NCI-H1092 treated with DMSO at 0.1 percent for 48 hours (cell line): ENCODE data around the gene PROC.
"Not testable (repeated sequence)": the region's sequence is repeated elsewhere in the genome, so short reads cannot be mapped to it uniquely, and the experiment has no call there.

Source experiments
- DNase-seq: peaks from one replicate; lab custom pipeline; 2025; lab: John Stamatoyannopoulos, UW

The PROC gene

DNA sequence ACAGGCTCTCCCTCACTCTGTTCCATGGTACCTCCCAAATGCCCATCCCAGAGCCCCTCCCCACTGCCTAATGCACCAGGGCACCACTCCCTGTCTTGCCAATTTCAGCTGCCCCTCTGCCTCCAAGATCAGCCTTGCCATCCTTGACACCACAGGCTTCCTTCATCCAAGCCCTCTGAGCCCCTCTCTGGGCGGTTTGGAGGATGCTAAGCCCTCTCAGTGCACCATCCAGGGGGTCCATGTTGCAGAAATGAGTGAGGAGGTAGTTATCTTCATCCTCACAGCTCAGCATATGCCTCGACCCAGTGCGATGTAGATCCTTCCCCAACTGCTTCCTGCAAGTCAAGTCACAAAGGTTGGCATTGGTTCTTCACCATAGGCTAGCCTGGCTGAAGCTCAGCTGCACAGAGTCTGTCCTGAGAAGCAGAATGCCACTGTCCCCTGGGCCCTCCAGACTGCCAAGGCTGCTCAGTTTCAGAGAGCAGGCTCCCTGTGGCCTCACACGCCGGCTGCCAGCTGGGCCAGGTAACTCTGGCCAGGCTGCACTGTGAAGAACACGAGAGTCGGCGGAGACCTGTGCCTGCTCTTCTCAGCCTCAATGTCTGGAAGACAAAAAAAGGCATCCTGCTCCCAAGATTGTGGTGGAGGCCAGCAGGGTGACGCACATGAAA, 20.5 kb upstream of the PROC start:
- no peak for DNase-seq

DNA sequence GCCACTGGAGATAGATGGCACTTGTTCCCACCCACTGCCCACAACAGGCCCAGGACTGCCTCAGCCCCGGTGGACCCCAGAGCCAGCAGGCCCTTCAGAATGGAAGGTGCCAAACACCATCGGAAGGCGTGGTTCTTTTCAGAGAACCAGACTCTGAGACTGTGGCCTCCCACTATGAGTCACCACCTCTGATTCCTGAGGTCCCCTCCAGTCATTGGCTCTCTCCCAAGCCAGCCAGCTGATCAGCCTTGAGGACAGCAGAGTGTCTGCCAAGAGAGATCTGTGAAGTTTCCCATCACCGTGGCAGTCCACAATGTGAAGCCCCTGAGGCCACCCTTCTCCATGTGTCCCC, 20.0 kb upstream of the PROC start:
- DNase-seq = no peak

DNA sequence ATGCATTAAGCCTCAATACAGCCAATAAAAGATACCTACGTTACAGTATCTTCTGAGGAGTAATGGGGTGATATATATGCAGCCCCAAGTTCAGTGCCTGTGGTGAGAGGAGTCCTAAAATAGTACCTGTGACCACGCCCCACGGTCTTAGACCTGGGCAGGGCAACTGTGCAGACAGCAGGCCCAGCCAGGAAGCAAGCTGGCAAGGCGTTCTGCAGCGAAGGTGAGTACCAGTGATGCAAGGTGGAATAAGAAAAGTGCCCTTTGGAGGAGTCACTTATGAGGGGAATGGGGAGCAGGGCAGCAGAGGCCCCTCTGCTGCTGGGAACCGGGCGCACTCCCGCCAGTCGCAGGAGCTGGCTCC, 17.7 kb upstream of the PROC start:
- DNase-seq = no peak

DNA sequence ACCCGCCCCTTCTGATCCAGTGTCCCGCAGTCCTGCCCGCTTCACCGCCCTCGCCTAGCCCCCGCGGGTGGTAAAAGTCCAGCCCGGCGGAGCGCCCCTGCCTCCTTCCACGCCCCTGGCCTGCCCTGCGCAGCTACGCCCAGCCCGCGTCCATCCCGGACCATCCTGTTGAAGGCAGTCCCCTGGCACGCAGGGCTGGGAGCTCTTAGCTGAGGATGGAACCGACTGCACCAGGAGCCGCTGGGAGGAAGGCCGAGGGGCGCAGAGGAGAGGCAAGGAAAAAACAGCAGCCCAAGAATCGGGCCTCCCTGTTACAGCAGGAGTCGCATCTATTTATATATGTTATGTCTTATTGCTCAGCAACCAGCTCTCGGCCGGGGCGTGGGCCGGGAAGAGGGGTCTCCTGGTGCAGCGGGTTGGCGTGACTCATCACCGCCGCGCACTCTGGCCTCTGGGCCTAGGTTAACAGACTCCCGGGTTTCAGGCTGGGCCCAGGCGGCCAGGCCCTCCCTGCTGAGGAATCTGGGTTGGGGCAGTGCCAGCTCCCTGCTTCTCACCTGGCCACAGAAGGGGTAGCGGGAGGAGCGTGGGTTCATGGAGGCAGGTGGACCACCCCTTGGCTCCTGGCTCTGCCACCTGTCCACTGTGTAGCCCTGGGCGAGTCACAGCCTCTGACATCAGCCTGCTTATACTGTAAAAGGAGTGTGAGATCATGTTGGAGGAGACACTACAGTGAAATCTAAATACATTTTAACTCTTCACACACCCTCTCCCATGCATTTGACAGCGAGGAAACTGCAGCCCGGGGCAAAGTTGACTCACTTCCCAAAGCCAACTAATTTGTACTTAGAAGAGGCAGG, 17.1 kb upstream of the PROC start:
- DNase-seq = no peak

DNA sequence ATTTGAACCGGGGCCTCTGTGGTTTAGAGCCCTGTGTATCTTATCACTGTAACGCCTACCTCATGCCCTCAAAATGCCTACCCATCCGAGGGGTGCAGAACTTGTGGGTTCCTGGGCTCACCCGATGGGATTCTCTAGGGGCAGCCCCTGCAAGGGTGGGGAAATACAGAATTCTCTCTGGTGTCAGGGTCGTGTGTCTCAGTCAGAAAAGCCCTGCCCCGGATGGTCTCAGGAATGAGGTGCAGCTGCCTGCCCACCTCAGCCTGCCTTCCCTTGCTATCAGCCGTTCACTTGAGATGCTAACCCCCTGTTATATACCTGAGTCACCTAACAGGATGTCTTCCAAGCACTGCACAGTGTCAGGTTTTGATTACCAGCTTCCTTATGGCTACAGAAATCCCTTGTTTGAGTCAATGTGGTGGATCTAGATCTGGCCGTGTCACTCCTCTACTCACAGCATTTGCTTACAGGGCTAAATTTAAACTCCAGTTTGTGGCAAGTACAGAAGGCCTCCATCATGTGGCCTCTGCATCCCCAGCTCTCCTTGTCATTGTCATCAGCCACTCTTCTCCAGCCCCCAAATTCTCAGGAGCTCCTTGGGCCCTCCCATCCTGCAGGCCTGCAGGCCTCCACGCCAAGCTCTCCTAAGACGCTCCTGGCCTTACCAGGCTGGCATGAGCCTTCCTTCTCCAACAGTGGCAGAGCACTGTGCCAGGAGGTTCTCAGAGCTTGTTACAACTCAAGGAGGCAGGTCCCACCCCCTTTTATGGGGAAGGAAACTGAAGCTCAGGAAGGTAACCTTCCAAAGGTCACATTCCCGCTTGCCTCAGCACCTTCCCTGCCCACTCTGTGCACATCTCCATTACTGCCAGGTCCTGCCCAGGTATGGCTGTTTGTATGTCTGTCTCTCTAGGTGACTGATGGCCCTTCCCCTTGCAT, 16.2 kb upstream of the PROC start:
- DNase-seq = no peak

DNA sequence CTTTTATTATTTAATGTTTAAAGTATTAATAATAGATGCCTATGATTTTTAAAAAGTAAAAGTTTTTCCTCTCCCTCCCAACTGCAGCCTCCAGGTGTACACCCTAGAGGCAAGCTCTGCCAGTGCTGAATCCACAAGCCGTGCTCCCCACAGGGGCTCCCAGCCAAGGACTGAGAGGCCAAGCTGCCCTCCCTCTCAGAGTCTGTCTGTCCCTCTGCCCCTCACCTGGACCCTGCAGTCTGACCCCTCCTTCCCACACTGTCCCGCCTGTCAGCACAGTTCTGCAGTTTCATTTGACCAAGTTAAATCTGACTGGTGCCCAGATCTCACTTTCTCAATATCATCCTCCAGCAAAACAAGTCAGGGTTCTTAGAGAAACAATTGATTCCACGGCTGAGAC, 14.8 kb upstream of the PROC start:
- no peak for DNase-seq

DNA sequence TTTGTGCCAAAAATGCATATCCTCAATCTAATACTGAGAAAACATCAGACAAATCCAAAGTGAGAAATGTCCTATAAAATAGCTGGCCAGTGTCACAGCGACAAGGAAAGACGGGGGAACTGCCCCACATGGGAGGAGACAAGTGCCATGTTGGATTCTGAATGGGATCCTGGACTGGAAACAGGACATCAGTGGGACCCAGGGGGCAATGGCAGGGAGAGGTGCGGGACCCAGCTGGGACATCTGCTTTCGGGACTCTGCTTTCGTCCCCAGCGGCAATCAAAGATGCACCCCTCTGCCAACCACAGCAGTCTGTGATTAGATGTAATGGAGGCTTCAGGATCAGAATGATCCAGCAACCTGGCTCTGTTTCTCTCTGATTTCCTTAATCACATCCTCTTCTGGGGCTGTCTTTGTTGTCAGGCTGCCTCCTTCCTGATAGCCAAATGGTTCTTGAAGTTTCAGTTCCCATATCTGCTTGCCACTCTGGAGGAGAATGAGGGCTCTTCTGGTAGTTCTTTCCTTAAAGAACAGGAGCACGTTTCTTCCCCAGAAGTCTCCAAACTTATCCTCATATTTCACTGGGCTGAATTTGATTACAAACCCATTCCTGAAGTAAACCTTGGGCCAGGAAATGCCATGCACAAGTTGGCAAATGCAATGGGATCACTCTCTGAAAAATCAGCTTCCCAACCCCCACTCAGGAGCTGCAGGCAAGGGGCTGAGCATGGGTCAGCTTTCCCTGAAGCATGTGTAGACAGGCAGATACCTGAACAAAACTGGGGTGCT, 13.6 kb upstream of the PROC start:
- DNase-seq = no peak

DNA sequence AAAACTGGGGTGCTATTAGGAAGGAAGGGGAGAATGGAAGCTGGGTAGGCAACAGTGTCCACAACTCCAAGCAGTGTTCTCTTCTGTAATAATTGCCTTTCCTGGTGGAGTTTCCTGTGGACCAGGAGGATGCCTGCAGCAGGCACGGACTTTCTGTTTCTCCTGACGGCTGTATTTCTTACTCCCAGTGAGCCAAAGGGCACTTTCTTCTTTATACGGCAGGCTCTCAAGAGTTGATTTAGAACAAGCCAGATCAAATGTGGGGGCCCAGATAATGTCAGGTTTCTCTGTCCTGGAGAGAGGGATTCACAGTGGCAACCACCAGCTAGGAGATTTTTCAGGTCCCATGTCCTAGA, 13.0 kb upstream of the PROC start:
- no peak for DNase-seq

DNA sequence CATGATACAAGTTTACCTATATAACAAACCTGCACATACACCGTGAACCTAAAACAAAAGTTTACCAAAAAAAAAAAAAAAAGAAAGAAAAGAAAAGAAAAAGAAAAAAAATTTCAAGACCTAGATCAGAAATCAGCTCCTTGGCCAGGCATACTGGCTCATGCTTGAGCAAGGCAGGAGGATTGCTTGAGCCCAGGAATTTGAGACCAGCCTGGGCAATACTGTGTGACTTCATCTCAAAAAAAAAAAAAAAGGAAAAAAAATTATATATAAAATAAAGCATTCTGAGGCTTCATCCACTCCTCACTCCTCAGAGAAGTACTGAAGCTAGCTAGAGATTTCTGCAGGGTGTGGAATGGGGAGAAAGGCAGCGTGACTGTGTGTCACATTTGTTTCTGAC, 11.8 kb upstream of the PROC start:
- DNase-seq = no peak

DNA sequence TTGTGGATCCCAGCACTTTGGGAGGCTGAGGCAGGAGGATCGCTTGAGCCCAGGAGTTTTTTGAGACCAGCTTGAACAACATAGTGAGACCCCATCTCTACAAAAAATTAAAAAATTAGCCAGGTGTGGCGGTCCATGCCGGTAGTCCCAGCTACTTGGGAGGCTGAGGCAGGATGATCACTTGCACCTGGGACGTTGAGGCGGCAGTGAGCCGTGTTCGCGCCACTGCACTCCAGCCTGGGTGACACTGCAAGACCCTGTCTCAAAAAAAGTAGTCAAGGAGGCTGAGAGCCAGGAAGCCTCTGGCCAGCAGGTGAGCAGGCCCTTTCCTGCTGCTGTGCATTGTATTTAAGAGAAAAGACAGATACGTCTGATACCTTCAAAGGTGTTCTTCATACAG, 11.1 kb upstream of the PROC start:
- no peak for DNase-seq

DNA sequence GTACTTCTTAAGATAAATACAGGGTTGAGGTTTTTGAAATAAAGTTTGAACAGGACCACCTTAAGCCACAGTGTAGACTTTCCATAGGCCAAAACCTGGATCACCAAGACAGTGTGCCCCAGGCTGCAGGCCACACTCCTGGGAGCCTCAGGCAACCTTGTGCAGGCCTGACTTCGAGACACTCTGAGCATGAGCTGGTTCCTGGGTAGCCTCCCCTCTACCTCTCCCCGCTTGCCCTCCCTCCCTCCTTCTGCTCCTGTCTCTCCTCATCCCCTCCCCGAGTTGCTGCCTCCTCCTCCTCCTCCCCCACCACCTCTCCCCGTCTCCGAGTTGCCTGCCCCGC, 10.6 kb upstream of the PROC start:
- no peak for DNase-seq

DNA sequence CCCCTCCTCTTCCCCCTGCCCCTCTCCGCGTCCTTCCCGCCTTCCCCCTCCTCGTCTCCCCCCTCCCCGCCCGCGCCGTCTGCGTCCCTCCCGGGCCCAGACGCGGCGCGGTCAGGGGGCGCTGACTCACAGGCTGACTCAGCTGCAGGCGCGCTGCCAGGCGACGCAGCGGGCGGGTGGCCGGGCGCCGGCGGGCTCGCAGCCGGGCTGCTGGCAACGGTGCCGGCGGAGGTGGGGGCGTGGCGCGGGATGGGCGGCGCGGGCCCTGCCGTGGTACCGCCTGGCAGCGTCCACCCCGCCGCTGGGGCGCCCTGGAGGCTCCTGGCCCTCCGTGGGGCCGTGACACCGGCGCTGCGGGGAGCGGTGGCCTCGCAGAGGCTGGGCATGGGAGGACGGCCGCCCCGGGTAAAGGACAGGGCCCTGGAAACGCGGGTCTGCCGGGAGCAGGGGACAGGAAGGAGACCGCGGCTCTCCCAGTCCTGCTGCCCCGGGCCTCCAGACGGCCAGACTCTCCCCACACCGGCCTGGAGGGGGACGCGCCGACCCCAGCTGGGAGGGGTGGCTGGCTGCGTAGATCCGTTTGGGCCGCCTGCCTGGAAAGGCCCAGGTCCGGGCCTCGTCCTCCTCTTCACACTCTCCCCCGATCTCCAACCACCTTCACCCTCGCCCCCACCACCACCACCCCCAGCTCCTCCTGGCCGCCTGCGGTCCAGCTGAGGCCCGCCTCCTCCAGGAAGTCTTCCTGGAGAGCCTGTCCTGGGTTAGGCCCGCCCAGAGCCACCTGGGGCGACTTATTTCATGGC, 10.0 kb upstream of the PROC start:
- DNase-seq = peak; percentile 78

DNA sequence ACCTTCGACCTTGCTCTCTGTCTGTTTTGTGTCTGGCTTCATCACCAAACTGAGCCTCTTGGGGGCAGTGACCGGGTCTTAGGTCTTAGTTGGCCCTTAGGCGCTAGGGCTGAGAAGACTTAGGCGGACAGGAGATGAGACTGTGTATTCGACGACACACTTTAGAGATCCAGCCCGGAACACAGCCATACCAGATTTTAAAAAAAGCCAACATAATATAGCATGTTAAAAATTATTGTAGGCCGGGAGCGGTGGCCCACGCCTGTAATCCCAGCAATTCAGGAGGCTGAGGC, 9.5 kb upstream of the PROC start:
- DNase-seq = no peak

DNA sequence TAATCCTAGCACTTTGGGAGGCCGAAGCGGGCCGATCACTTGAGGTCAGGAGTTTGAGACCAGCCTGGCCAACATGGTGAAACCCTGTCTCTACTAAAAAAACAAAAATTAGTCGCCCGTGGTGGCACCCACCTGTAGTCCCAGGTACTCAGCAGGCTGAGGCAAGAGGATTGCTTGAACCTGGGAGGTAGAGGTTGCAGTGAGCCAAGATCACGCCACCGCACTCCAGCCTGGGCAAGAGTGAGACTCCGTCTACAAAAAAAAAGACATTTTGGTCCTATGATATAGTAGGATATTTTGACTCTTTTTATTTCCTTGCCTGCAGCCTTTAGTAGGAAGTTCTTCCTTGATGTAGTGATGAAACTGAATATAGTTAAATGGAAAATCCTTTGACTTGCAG, 8.5 kb upstream of the PROC start:
- not testable (repeated sequence) for DNase-seq

DNA sequence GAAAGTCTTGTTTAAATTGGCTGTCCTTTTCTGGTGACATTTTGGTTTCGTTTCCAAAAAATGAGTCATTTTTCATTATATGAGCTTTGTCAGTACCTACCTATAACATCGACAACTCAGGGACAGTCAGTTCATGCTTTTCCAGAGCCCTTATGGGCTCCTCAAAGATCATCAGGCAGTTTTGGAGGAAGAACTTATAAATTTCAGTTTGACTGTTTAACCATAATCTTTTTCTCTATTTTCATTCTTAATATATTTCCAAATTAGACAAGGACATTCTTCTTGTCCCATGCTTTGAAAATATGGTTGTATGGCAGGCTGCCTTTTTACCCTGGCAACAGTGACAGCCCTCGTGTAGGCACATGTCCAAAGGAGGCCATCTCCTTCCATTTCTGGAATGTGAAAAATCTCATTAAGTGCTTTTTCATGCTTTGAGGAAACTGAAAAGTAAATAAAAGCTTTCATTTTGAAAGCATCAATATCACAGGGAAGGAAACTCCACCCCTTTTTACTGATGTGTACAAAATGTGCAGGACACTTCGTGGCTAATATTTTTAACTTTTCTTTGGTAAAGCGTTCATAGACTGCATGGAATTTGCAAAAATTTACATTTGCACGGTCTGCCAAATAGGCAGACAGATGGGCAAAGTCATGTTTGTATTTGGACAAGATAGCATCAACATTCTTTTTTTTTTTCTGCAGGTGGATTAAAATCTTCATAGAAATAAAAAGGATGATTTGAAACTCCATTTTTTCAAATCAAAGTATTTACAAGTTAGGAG, 7.2 kb upstream of the PROC start:
- no peak for DNase-seq

DNA sequence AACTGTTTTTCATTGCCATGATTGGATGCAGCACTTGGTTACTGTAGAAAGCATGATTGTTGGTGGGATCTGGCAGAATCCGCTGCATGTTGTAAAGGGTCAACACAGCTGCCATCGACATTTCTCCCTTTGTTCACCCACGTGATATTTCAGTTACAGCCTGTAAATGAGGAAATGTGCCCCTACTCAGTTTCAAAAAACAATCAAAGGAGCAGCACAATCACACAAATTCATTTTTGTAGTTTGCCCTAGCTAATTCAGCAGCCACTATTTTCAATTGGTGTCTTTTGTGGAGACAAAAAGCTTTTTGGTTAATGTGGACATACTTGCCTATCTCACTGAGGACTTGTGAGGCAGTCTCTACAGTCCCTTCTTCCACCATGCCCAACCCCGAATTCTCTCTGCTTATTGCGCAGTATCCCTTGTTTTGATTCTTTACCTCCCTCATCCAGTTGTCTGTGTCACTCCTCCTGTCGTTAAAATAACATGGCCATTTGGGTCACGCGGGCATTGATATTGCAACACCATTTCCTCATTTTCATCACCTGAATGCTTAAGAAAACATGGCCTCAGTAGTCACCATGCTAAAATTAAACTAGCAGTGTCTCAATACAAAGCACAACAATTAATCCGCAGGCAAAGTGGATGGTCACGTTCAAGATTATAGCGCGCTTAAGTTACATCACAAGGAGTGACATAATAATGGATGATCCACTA, 6.4 kb upstream of the PROC start:
- peak; percentile 56 for DNase-seq

DNA sequence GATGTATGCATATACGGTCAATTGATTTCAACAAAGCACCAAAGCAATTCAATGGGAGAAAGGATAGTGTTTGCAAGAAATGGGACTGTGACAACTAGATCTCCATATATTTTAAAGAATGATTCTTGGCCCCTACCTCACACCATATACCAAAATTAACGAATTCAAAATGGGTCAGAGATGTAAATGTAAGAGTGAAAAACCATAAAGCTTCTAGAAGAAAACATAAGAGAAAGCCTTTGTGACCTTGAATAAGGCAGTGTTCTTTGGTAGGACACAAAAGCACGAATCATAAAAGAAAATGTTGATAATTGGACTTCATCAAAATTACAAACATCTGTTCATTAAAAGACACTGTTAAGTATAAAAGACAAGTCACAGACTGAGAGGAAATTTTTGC, 5.0 kb upstream of the PROC start:
- DNase-seq = no peak

DNA sequence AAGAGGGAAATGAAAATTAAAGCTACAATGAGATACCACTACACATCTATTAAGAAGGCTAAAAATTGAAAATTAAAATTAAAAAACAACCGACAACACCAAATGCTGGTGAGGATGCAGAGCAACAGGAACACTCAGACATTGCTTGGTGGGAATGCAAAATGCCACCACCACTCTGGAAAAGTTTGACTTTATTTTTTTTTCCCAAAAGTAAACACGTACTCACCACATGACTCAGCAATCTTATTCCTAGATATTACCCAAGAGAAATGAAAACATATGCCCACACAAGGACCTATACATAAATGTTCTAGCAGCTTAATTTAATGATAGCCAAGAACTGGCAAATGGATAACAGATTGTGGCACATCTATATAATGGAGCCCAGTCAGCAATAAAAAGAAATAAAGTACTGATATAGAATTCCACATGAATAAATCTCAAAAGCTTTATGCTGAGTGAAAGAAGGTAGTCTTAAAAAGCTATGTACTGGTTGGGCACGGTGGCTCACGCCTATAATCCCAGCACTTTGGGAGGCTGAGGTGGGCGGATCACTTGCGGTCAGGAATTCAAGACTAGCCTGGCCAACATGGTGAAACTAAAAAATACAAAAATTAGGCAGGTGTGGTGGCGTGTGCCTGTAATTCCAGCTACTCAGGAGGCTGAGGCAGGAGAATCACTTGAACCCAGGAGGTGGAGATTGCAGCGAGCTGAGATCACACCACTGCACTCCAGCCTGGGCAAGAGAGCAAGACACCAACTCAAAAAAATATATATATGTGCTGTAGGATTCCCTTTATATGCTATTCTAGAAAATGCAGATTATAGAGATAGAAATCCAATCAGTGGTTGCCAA, 4.2 kb upstream of the PROC start:
- no peak for DNase-seq
